Lung (tissue), 12 donors: ENCODE results near the gene UQCRC2. TPM values are rescaled to one million over a fixed set of nuclear protein-coding genes. Genes with fewer than 3 reads are reported as not detected.
A peak's percentile ranks its signal among the peaks of the same experiment; 100 is the strongest.

ENCODE experiments used
- ATAC-seq: fragments of 200-7000 bp; cut with Tn5 transposase; one replicate; pipeline ENCODE4 v1.9.1; 2020; ENCODE audit warnings: moderate number of reproducible peaks; ENCODE audit not compliant: insufficient read depth, low FRiP score
- DNase-seq, 3 donors: peaks; one replicate each; pipeline ENCODE4 v3.0.0-alpha.2; 2013 to 2017
- H3K27ac ChIP-seq, 2 donors: one replicate each; pipeline ENCODE4 v1.5.1; 2013; ENCODE audit warnings: mild to moderate bottlenecking in 2 of 2, moderate library complexity in 2 of 2, control low read depth in 1 of 2, inconsistent platforms in 1 of 2, low read depth in 1 of 2, low read length in 1 of 2
- H3K27me3 ChIP-seq, 3 donors: one replicate each; pipeline ENCODE4 v1.5.1; 2013; ENCODE audit warnings: low read length in 2 of 3; ENCODE audit not compliant: control insufficient read depth in 3 of 3, insufficient read depth in 3 of 3
- H3K36me3 ChIP-seq, 4 donors: one replicate each; pipeline ENCODE4 v1.5.1; 2013; ENCODE audit warnings: low read length in 4 of 4, mild to moderate bottlenecking in 1 of 4, moderate library complexity in 1 of 4; ENCODE audit not compliant: control insufficient read depth in 4 of 4, insufficient read depth in 4 of 4
- H3K4me1 ChIP-seq, 5 donors: one replicate each; pipeline ENCODE4 v1.5.1; 2013; ENCODE audit warnings: low read length in 5 of 5, mild to moderate bottlenecking in 2 of 5, moderate library complexity in 1 of 5; ENCODE audit not compliant: control insufficient read depth in 5 of 5, insufficient read depth in 5 of 5
- H3K4me3 ChIP-seq: one replicate; pipeline ENCODE4 v1.5.1; 2013; ENCODE audit warnings: mild to moderate bottlenecking, control low read depth, moderate library complexity
- H3K9ac ChIP-seq, 2 donors: one replicate each; pipeline ENCODE4 v1.5.1; 2013; ENCODE audit warnings: low read length in 2 of 2, control low read depth in 1 of 2; ENCODE audit not compliant: insufficient read depth in 1 of 2
- H3K9me3 ChIP-seq, 4 donors: one replicate each; pipeline ENCODE4 v1.5.1; 2013; ENCODE audit warnings: low read length in 3 of 4, mild to moderate bottlenecking in 1 of 4, moderate library complexity in 1 of 4; ENCODE audit not compliant: control insufficient read depth in 4 of 4, insufficient read depth in 3 of 4
- WGBS, 2 donors: extraction: QIAGEN DNeasy Blood & Tissue Kit; methylation state at CpG; one replicate each; pipeline ENCODE4 v1.1.7; 2013; 5-methylcytosine and 5-hydroxymethylcytosine counted together
- polyA plus RNA-seq, 2 donors: library from polyadenylated mRNA; stranded (reverse); fragments of 200-250 nt; gene quantifications; one replicate each; pipeline ENCODE4 v1.2.1, GENCODE V29; 2013
- total RNA-seq, 2 donors: library from RNA; depleted of rRNA in 1 of 2; stranded (reverse); fragments of >200 nt in 1 of 2; gene quantifications; one replicate each; pipeline ENCODE4 v1.2.1, GENCODE V29; 2014 to 2021
- TF ChIP-seq, protein P1 (sequence below): IDR thresholded peaks from 2 replicates; pipeline ENCODE4 v1.5.1; 2012; ENCODE audit warnings: mild to moderate bottlenecking; ENCODE audit errors: control extremely low read depth, extremely low read depth
- donor health status: control.
- donor health status: control.
- donor health status: Bipolar disorder and iron deficiency.
- donor health status: healthy.
- donor health status: DM: yes; HTN: yes; CAD: no.

UQCRC2 gene
- total and polyA plus RNA-seq, 4 donors = 69.3 to 196 (median 147) TPM

DNA sequence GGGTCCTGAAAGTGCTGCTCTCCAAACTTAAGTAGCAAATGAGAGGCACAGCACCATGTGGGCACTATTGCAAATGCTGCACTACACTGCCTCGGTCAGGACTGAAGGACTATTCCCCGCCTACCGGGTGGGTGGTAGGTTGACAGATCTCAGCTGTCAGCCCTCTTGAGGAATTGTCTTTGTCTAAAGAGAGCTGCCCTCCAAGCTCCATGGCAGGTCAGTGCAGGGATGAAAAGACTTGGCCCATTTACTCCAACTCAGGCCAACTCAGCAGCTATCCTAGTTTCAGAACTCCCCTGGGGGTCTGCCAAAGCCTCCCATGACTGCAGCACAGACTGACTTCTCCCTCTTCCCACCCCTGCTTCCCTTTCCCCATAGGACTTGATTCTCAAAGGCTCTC, 51.2 kb downstream of the UQCRC2 start:
- peaks cover 2 to 29% (median 11%) of the 10 kb centered on the region in 5 donors for H3K4me1 ChIP-seq
- TF ChIP-seq, protein P1, sequence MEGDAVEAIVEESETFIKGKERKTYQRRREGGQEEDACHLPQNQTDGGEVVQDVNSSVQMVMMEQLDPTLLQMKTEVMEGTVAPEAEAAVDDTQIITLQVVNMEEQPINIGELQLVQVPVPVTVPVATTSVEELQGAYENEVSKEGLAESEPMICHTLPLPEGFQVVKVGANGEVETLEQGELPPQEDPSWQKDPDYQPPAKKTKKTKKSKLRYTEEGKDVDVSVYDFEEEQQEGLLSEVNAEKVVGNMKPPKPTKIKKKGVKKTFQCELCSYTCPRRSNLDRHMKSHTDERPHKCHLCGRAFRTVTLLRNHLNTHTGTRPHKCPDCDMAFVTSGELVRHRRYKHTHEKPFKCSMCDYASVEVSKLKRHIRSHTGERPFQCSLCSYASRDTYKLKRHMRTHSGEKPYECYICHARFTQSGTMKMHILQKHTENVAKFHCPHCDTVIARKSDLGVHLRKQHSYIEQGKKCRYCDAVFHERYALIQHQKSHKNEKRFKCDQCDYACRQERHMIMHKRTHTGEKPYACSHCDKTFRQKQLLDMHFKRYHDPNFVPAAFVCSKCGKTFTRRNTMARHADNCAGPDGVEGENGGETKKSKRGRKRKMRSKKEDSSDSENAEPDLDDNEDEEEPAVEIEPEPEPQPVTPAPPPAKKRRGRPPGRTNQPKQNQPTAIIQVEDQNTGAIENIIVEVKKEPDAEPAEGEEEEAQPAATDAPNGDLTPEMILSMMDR = no peak
- WGBS, 2 donors = 63 to 83% methylated on average over 3 of the region's 3 CpGs
- no peaks in the 10 kb centered on the region for H3K36me3 ChIP-seq
- no peaks in the 10 kb centered on the region for H3K9me3 ChIP-seq
- H3K27ac ChIP-seq = no peak overlapping the region
- no peak overlapping the region for H3K4me3 ChIP-seq
- no peaks in the 10 kb centered on the region for H3K27me3 ChIP-seq
- DNase-seq (peak; percentile 29 to 69 (median 67)), ATAC-seq (no peak)
- H3K9ac ChIP-seq = no peak overlapping the region

DNA sequence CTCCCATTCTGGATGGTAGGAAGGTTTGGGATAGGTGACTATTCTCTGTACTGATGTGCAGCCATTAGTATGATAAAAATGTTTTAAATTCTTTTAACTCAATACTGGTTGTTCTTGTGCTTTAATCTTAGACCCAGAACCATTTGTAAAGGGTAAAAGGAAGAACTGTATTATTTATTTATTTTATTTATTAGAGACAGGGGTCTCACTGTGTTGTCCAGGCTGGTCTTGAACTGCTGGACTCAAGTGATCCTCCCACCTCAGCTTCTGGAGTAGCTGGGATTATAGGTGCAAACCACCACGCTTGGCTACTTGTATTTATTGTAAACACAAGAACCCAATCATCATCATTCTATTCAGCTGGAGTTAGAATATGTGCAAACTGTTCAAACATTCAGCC, 52.6 kb downstream of the UQCRC2 start:
- Histone ChIP-seq H3K9ac (no peak overlapping the region), H3K9me3 (no peaks in the 10 kb centered on the region), H3K36me3 (no peaks in the 10 kb centered on the region), H3K27me3 (no peaks in the 10 kb centered on the region), H3K4me3 (no peak overlapping the region), H3K4me1 (peaks cover 3 to 30% (median 13%) of the 10 kb centered on the region in 5 donors), H3K27ac (no peak overlapping the region)
- ATAC-seq (no peak), DNase-seq (no peak)
- WGBS, 2 donors = 83 to 91% methylated on average over 1 of the region's 1 CpG
- TF ChIP-seq, protein P1 = no peak

DNA sequence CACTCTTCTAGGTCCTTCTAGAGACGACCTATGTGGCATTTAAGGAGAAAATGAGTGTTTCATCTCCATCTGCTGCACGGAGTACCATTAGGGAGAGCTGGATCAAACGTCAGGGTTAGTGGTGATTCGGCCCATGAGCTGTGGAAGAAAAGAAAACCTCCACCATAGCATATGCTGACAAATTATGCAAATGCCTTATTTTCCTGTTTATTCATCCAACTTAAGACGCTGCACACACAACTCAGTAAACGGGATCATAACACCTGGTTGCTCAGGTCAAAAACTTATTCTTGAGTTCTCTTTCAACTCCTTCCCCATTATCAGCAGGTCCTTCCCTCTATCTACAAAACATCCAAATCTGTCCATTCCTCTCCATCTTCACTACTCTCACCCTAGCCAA, 53.5 kb downstream of the UQCRC2 start:
- no peak overlapping the region for H3K9ac ChIP-seq
- no peaks in the 10 kb centered on the region for H3K27me3 ChIP-seq
- H3K27ac ChIP-seq = no peak overlapping the region
- H3K4me1 ChIP-seq = peaks cover 3 to 30% (median 11%) of the 10 kb centered on the region in 5 donors
- H3K36me3 ChIP-seq = no peaks in the 10 kb centered on the region
- ATAC-seq (no peak), DNase-seq (no peak)
- 67 to 76% methylated on average over 6 of the region's 6 CpGs for WGBS, 2 donors
- no peaks in the 10 kb centered on the region for H3K9me3 ChIP-seq
- no peak overlapping the region for H3K4me3 ChIP-seq
- TF ChIP-seq, protein P1 = no peak

DNA sequence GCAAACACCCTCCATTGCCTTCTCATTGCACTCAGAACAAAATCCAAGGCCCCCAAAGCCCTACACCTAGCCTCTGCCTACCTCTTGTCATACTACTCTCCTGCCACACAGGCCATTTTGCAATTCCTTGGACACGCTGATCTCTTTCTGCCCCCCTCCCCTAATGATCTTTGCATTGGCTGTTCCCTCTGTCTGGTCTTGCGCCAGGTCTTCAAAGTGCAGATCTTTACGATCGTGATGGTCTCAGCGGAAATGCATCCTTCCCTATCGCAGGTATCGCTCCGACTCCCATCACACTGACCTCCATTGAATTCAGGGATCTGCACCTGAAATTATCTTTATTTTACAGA, 54.0 kb downstream of the UQCRC2 start:
- DNase-seq (no peak), ATAC-seq (no peak)
- Histone ChIP-seq H3K4me3 (peak overlapping the region; percentile 98), H3K36me3 (no peaks in the 10 kb centered on the region), H3K9me3 (no peaks in the 10 kb centered on the region), H3K4me1 (peaks cover 3 to 30% (median 11%) of the 10 kb centered on the region in 5 donors), H3K9ac (peak overlapping the region; percentile 50 to 54), H3K27me3 (no peaks in the 10 kb centered on the region), H3K27ac (peak overlapping the region; percentile 84 to 87)
- TF ChIP-seq, protein P1 = no peak
- 6 to 12% methylated on average over 8 of the region's 8 CpGs for WGBS, 2 donors
